Measurements from ENCODE around the gene DNAJC5G.
"Not testable (repeated sequence)": the region's sequence is repeated elsewhere in the genome, so short reads cannot be mapped to it uniquely, and the experiment has no call there.

DNAJC5G gene

GRCh38 chr2:27281855-27282559 lies 6.8 kb downstream of the DNAJC5G start, which contains the start of gene TRIM54:
Gene TRIM54, plus strand, starts transcription at chr2:27282429. Its CDS starts 303 bp downstream, at chr2:27282732.
- DNase-seq (ENCODE audit: low spot score) = no peak

GRCh38 chr2:27282892-27283291 lies 7.7 kb downstream of the DNAJC5G start:
- DNase-seq (ENCODE audit: low spot score) = no peak

DNA sequence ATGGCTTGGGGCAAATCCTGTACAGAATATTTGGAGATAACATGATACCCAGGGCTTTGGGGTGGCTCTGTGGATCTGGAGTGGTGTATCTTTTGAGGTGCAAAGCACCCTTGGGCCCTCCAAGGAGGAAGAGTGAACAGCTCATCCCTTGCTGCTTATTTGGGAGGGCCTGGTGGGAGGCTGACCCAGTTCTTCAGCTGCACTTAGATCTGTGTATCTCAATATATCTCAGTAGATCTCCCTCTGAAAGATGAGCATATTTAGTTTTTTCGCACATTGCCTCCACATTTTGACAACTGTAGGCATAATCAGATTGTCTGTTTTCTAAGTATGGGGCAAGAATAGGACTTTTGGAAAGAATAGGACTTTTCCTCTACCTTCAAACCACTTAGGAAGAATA lies 9.8 kb downstream of the DNAJC5G start:
- DNase-seq (ENCODE audit: low spot score) = no peak

DNA sequence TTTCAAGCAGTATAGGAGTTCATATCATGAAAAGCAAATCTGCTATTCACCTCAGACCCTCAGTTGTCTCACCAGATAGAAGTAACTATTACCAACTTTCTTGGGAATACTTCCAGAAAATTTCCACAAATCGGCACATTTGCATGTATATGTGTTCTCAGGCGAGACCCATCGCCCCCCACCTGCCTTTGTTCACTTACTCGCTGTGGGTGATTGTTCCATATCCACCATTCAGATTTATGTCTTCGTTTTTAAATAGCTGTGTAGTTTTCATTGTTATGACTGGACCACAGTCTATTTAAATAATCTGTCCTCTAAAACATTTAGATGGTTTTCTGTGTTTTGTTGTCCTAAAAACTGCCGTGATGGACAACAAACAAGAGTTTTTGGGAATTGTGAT lies 10.2 kb downstream of the DNAJC5G start:
- DNase-seq (ENCODE audit: low spot score) = no peak

GRCh38 chr2:27288610-27289009 lies 13.4 kb downstream of the DNAJC5G start:
- no peak for DNase-seq (ENCODE audit: low spot score)

DNA sequence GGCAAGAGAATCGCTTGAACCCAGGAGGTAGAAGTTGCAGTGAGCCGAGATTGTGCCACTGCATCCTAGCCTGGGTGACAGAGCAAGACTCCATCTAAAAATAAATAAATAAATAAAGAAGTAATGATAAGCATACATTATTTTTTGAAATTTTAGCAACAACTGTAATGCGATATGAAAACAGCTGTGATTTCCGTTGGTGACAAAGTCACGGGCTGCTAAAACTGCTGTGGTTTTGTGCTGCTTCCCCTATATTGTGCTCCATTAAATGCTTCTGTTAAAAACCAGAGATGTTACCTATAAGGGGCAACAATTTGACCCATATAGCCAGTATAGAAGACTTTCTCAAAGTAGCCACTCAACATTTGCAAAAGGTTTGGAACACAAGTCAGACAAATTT lies 15.3 kb downstream of the DNAJC5G start:
- DNase-seq (ENCODE audit: low spot score) = no peak

- no peak for DNase-seq (ENCODE audit: low spot score)
Observed at GRCh38 chr2:27291865-27292264, 16.6 kb downstream of the DNAJC5G start.

DNA sequence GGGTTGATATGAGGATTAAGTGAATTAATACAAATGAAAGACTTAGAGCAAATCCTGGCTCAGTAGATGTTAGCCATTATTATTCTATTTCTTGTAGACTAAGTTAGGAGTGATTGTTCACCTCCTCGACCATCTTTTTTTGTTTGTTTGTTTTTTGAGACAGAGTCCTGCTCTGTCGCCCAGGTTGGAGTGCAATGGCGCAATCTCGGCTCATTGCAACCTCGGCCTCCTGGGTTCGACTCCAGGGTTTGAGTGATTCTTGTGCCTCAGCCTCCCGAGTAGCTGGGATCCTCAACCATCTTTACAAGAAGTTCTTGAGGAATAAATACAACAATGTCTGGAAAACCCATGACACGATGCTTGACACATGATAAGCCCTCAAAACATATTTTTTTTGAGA lies 19.7 kb downstream of the DNAJC5G start:
- DNase-seq (ENCODE audit: low spot score) = no peak

- DNase-seq (ENCODE audit: low spot score) = no peak
Observed at GRCh38 chr2:27296481-27296880, 21.2 kb downstream of the DNAJC5G start.

DNA sequence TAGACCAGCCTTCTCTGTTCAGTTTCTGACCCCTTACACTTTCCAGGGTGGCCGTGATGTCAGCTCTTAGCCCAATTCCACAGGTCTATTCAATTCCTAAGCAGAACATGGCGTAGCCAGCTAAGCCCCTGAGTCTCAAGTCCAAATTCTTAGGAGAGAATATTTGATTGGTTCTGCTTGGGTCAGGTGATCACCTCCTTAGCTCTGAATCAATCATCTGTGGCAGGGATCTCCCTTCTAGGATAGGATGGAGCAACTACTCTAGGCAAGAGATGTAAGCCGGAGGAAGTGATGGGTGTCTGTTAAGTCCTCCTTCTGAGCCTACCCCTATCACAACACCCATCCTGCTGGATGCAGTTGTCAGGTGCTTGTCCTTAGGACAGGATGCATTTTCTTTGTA lies 22.0 kb downstream of the DNAJC5G start:
- no peak for DNase-seq (ENCODE audit: low spot score)

GRCh38 chr2:27298391-27299080 lies 23.3 kb downstream of the DNAJC5G start:
- no peak for DNase-seq (ENCODE audit: low spot score)

GRCh38 chr2:27300606-27301005 lies 25.4 kb downstream of the DNAJC5G start:
- not testable (repeated sequence) for DNase-seq (ENCODE audit: low spot score)

GRCh38 chr2:27303093-27304025 lies 28.1 kb downstream of the DNAJC5G start:
- DNase-seq (ENCODE audit: low spot score) = peak; percentile 31

- DNase-seq (ENCODE audit: low spot score) = no peak
Observed at GRCh38 chr2:27304488-27305240, 29.4 kb downstream of the DNAJC5G start.

- DNase-seq (ENCODE audit: low spot score) = no peak
Observed at GRCh38 chr2:27305516-27305915, 30.3 kb downstream of the DNAJC5G start.

DNA sequence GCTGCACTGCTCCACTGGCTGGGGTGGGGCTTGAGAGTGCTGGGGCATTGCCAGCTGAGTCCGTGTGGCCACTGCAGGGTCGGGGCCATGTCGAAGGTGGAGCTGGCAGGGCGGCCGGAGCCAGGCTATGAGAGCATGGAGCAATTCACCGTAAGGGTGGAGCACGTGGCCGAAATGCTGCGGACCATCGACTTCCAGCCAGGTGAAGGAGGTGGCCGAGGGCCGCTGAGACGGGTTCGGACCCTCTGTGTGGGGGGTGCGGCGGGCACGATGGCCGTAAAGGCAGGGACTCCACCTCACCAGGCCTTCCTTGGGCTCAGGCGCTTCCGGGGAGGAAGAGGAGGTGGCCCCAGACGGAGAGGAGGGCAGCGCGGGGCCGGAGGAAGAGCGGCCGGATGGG lies 30.9 kb downstream of the DNAJC5G start:
- no peak for DNase-seq (ENCODE audit: low spot score)

DNA sequence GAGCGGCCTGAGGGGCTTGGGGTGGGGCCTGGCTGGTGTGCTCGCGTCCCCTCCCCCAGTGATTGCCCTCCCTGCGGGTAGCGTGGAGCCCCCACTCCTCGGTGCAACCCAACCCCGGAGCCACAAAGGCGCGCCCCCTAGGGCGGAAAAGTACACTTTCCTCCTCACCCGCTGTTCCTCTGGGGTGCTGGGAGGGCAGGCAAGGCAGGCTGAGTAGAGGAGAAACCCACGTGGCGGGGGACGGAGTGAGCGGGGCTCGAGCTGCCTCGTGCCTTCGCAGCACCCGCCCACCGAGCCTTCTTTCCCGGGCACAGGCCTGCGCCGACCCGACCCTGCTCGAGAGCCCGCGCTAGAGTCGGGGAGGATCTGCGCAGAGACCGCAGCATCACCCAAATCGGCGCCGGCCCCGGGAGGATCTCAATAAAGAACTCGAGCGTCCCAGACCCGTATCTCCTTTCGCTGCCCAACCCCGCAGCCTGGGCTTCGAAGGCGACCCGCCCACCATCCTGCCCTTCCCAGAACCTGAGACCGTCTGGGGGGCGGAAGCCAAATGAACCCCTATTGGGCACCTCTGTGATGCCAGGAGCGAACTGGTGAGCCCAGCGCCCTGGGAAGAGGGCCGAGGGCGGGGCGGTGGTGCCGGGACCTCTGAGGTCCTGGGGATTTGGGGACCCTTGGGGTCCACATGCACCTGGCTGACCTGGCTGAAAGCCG lies 31.5 kb downstream of the DNAJC5G start:
- DNase-seq (ENCODE audit: low spot score) = no peak

GRCh38 chr2:27307287-27307544 lies 32.0 kb downstream of the DNAJC5G start:
- DNase-seq (ENCODE audit: low spot score) = no peak

GRCh38 chr2:27307545-27308358 lies 32.5 kb downstream of the DNAJC5G start:
- DNase-seq (ENCODE audit: low spot score) = no peak

DNA sequence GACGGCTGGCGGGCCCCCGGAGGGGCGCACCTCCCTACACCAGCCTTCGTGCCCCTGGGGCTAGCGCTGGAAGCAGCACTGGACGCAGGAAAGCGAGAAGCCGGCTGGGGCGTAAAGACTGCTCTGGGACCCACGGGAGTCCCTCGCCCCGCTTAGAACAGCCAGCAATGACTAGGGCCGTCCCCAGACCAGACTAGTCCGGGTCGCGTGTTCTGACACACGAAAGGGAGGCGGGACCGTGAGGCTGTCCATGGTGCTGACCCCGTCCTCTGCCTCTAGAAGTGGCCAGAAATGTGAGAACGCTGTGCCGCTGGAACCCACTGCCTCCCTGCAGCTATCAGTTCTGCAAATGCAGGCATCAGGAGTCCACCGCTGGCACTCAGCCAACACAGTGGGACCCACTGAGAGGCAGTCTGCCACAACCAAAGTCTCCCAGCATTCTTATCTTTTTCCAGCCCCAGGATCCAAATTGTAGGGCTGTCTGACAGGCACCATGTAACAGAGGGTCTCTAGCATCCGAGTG lies 33.2 kb downstream of the DNAJC5G start, which contains the start of gene UCN:
TSS of gene UCN (minus strand) at position 87 of the 523 bp plus-strand sequence. CDS start 550 bp downstream, outside the sequence.
- DNase-seq (ENCODE audit: low spot score) = no peak
